GM12873 (cell line): Measurements from ENCODE around the gene TMOD2.

Experiments used
- TF ChIP-seq, protein P1 (sequence below): IDR thresholded peaks from 2 replicates; pipeline ENCODE4 v1.5.1; 2012; ENCODE audit warnings: low read depth, mild to moderate bottlenecking, moderate library complexity, low read length, control low read depth; ENCODE audit not compliant: insufficient read depth; ENCODE audit errors: missing control alignments

TMOD2 gene

GRCh38 chr15:51759557-51760070 lies 8.2 kb downstream of the TMOD2 start:
- TF ChIP-seq, protein P1, sequence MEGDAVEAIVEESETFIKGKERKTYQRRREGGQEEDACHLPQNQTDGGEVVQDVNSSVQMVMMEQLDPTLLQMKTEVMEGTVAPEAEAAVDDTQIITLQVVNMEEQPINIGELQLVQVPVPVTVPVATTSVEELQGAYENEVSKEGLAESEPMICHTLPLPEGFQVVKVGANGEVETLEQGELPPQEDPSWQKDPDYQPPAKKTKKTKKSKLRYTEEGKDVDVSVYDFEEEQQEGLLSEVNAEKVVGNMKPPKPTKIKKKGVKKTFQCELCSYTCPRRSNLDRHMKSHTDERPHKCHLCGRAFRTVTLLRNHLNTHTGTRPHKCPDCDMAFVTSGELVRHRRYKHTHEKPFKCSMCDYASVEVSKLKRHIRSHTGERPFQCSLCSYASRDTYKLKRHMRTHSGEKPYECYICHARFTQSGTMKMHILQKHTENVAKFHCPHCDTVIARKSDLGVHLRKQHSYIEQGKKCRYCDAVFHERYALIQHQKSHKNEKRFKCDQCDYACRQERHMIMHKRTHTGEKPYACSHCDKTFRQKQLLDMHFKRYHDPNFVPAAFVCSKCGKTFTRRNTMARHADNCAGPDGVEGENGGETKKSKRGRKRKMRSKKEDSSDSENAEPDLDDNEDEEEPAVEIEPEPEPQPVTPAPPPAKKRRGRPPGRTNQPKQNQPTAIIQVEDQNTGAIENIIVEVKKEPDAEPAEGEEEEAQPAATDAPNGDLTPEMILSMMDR = peak; percentile 55

GRCh38 chr15:51760805-51761204 lies 9.4 kb downstream of the TMOD2 start:
- TF ChIP-seq, protein P1 = no peak

DNA sequence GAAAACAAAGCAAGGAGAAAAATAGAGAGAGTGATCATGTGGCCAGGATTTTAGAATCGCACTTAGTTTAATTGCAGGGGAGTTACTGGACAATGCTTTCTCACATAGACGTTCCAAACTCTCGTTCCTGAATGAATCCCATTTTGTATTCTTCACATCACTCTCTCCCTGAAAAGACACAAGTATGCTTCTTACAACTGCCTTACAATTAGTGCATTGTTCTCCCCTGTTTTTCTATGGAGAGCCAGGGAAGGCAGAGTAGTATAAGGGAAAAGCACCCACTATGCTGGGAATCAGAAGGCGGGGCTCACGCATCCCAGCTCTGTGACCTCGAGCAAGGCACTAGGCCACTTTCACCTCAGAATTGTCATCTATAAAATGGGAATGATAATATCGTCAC lies 14.4 kb downstream of the TMOD2 start:
- TF ChIP-seq, protein P1 = no peak

DNA sequence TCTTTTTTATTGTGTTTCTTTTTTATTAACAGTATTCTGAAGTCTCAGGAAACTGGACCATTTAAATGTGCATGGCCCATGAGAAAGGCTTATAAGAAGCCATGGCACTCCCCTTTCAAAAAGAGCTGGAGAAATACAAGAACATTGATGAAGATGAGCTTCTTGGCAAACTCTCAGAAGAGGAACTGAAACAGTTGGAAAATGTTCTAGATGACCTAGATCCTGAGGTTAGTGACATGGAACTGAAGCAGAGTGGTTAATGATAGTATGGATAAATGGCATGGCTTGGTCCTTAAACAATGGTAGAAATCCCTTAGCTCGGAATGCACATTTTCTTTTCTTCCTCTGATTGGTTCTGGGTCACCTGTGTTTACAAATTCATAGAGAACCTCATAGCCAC lies 14.9 kb downstream of the TMOD2 start:
- TF ChIP-seq, protein P1 = no peak

GRCh38 chr15:51768018-51768417 lies 16.6 kb downstream of the TMOD2 start:
- TF ChIP-seq, protein P1 = no peak

GRCh38 chr15:51770902-51771301 lies 19.5 kb downstream of the TMOD2 start:
- TF ChIP-seq, protein P1 = no peak

GRCh38 chr15:51771773-51772172 lies 20.4 kb downstream of the TMOD2 start:
- TF ChIP-seq, protein P1 = no peak
